IPS DF 6.9 (cell line): ENCODE measurements around the gene CERS1.

Source experiments
- DNase-seq: peaks from one replicate; pipeline ENCODE4 v3.0.0-alpha.2; 2013; ENCODE audit warnings: low read depth, low spot score
- H3K27ac ChIP-seq: one replicate; pipeline ENCODE4 v1.5.1; 2013; ENCODE audit warnings: low read length, control low read depth
- H3K27me3 ChIP-seq: 2 replicates; pipeline ENCODE4 v1.6.1; 2013; ENCODE audit warnings: mild to moderate bottlenecking, low read length; ENCODE audit not compliant: control insufficient read depth, insufficient read depth
- H3K36me3 ChIP-seq: 2 replicates; pipeline ENCODE4 v1.6.1; 2013; ENCODE audit warnings: low read length; ENCODE audit not compliant: control insufficient read depth, insufficient read depth
- H3K4me1 ChIP-seq: 2 replicates; pipeline ENCODE4 v1.6.1; 2013; ENCODE audit warnings: low read length; ENCODE audit not compliant: control insufficient read depth, insufficient read depth
- H3K4me3 ChIP-seq: 2 replicates; pipeline ENCODE4 v1.5.1; 2013; ENCODE audit warnings: mild to moderate bottlenecking, low read length
- H3K9me3 ChIP-seq: 2 replicates; pipeline ENCODE4 v1.6.1; 2013; ENCODE audit warnings: low read length, inconsistent platforms; ENCODE audit not compliant: control insufficient read depth, insufficient read depth
- WGBS: extraction: QIAGEN DNeasy Blood & Tissue Kit; methylation state at CpG from one replicate; pipeline ENCODE4 v1.1.7; 2013; ENCODE audit warnings: mixed read lengths, missing lambda C conversion rate; ENCODE audit not compliant: insufficient read length, insufficient coverage; 5-methylcytosine and 5-hydroxymethylcytosine counted together

Gene CERS1

GRCh38 chr19:18855647-18856384, 40.1 kb downstream of the CERS1 start:
- Histone ChIP-seq H3K36me3 (peaks cover 79% of the 10 kb centered on the region), H3K4me1 (no peaks in the 10 kb centered on the region; the same call in 1 of the 2 replicates), H3K4me3 (no peak overlapping the region), H3K27me3 (no peaks in the 10 kb centered on the region), H3K27ac (no peak overlapping the region), H3K9me3 (no peaks in the 10 kb centered on the region)
- no CpG with 5 or more reads among the region's 27 CpGs for WGBS
- DNase-seq = no peak

- DNase-seq = no peak
- Histone ChIP-seq H3K27ac (no peak overlapping the region), H3K27me3 (no peaks in the 10 kb centered on the region), H3K9me3 (no peaks in the 10 kb centered on the region), H3K36me3 (peaks cover 75% of the 10 kb centered on the region), H3K4me3 (no peak overlapping the region), H3K4me1 (no peaks in the 10 kb centered on the region; the same call in 1 of the 2 replicates)
- no CpG with 5 or more reads among the region's 33 CpGs for WGBS
Measured at GRCh38 chr19:18854982-18855381, 41.0 kb downstream of the CERS1 start.

- Histone ChIP-seq H3K27ac (no peak overlapping the region), H3K27me3 (no peaks in the 10 kb centered on the region), H3K4me1 (no peaks in the 10 kb centered on the region; the same call in 1 of the 2 replicates), H3K36me3 (peaks cover 66% of the 10 kb centered on the region), H3K9me3 (no peaks in the 10 kb centered on the region), H3K4me3 (no peak overlapping the region)
- no peak for DNase-seq
- no CpG with 5 or more reads among the region's 17 CpGs for WGBS
Measured at GRCh38 chr19:18853755-18854427, 42.1 kb downstream of the CERS1 start.

DNA sequence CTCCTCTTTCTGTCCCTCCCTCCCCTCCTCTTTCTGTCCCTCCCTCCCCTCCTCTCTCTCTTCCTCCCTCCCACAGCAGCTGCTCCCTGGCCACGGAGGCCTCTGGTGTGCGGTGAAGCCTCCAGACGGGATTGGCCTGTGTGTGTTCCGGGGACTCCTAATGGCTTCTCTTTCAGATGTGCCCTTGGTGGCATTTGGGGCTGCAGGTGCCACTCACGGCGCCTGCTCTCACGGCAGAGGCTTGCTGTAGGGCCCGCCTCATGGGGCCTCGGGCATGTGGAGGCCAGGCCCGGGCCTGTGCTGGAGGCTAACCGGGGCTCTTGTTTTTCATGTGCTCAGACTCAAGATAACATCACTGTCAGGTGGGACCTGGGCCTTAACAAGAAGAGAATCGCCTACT, 43.3 kb downstream of the CERS1 start:
- H3K9me3 ChIP-seq = no peaks in the 10 kb centered on the region
- peaks cover 68% of the 10 kb centered on the region for H3K36me3 ChIP-seq
- no peak overlapping the region for H3K27ac ChIP-seq
- H3K4me3 ChIP-seq = no peak overlapping the region
- DNase-seq = no peak
- no peaks in the 10 kb centered on the region for H3K27me3 ChIP-seq
- H3K4me1 ChIP-seq = no peaks in the 10 kb centered on the region; the same call in 1 of the 2 replicates
- no CpG with 5 or more reads among the region's 12 CpGs for WGBS

DNA sequence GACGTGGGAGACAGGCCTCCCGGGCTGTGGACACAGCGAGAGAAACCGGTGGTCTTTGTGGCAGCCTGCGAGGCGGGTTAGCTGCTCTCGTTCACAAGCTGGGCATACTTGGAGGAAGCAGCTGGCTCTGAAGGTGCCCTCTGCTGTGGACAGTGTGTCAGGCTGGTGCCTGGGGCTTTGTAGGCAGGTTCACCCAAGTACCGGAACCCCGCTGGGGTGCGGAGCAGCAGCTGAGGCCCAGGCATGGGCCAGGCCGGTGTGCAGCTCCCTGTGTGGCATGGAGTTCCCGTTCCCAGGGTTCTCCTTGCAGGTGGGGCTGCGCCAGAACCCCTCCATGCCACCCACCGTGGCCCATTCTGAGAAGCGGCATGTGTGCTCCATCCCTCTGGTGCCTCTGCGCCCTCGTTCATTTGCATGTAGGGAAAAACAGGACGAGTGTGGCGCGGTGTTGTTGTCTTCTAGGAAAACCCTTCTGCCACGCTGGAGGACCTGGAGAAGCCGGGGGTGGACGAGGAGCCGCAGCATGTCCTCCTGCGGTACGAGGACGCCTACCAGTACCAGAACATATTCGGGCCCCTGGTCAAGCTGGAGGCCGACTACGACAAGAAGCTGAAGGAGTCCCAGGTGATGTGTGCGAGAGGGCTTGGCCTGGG, 44.2 kb downstream of the CERS1 start:
- peaks cover 59% of the 10 kb centered on the region for H3K36me3 ChIP-seq

GRCh38 chr19:18850471-18851375, 45.2 kb downstream of the CERS1 start:
- H3K27ac ChIP-seq = no peak overlapping the region
- H3K36me3 ChIP-seq = peaks cover 52% of the 10 kb centered on the region
- no peaks in the 10 kb centered on the region for H3K27me3 ChIP-seq
- no peak for DNase-seq
- no peaks in the 10 kb centered on the region; the same call in 1 of the 2 replicates for H3K4me1 ChIP-seq
- no peak overlapping the region for H3K4me3 ChIP-seq
- H3K9me3 ChIP-seq = no peaks in the 10 kb centered on the region
- WGBS = no CpG with 5 or more reads among the region's 27 CpGs

More for the DNA sequence above, 44.2 kb downstream of the CERS1 start:
- Histone ChIP-seq H3K27me3 (no peaks in the 10 kb centered on the region), H3K27ac (no peak overlapping the region), H3K4me1 (no peaks in the 10 kb centered on the region; the same call in 1 of the 2 replicates), H3K4me3 (no peak overlapping the region), H3K9me3 (no peaks in the 10 kb centered on the region)
- DNase-seq = no peak
- WGBS = no CpG with 5 or more reads among the region's 31 CpGs

- Histone ChIP-seq H3K27me3 (no peaks in the 10 kb centered on the region), H3K4me1 (no peaks in the 10 kb centered on the region; the same call in 1 of the 2 replicates), H3K27ac (no peak overlapping the region), H3K4me3 (no peak overlapping the region), H3K36me3 (peaks cover 45% of the 10 kb centered on the region), H3K9me3 (no peaks in the 10 kb centered on the region)
- no CpG with 5 or more reads among the region's 16 CpGs for WGBS
- DNase-seq = no peak
Measured at GRCh38 chr19:18849838-18850400, 46.0 kb downstream of the CERS1 start.

- Histone ChIP-seq H3K27ac (no peak overlapping the region), H3K36me3 (peaks cover 40% of the 10 kb centered on the region), H3K27me3 (no peaks in the 10 kb centered on the region), H3K4me1 (no peaks in the 10 kb centered on the region; the same call in 1 of the 2 replicates), H3K4me3 (no peak overlapping the region), H3K9me3 (no peaks in the 10 kb centered on the region)
- no CpG with 5 or more reads among the region's 23 CpGs for WGBS
- DNase-seq = no peak
Measured at GRCh38 chr19:18848878-18849661, 46.9 kb downstream of the CERS1 start.
